Testis (tissue), 2 donors: ENCODE results near the gene SYNDIG1.

Experiments
- POLR2A ChIP-seq: fragments of 450-650 bp; IDR thresholded peaks from one replicate; pipeline ENCODE4 v1.6.1; 2017; ENCODE audit warnings: antibody characterized with exemption, mild to moderate bottlenecking, moderate library complexity
- TF ChIP-seq, protein P1 (sequence below), 3 experiments: fragments of 450-650 bp in 2 of 3; fragments of 200-600 bp in 1 of 3; sonication (generic) in 1 of 3; IDR thresholded peaks; one replicate each; pipeline ENCODE4 v1.5.1; 2016 to 2019; ENCODE audit warnings: antibody characterized with exemption in 3 of 3, mild to moderate bottlenecking in 2 of 3, moderate library complexity in 1 of 3

DNA sequence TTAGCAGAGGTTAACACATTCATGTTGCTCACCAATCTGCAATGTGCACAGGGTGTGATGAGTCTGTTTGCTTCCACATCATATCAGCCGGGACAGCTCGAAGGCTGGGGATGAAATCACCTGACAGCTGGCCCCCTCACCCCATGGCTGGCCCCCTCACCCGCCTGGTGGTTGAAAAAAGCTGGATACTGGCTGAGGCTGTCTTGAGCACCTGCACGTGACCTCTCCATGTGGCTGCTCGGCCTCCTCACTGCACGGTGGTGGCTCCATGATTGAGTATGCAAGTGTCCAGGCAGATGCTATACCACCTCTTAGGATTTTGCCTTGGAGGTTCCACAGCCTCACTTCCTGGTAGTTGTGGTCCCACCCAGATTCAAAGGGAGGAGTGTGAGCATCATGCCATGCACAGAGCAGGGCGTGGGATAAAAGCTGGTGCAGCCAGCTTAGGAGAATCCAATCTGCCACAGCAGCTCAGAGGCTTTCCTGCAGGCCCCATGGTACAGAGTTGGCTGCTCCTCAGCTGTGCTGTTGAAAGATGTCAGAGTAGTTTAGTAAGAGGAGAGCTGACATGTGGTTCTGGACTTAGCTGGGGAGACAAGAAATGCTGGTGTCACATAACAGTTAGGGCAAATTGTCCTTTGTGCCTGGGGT lies 29.6 kb upstream of the SYNDIG1 start:
- TF ChIP-seq, protein P1, sequence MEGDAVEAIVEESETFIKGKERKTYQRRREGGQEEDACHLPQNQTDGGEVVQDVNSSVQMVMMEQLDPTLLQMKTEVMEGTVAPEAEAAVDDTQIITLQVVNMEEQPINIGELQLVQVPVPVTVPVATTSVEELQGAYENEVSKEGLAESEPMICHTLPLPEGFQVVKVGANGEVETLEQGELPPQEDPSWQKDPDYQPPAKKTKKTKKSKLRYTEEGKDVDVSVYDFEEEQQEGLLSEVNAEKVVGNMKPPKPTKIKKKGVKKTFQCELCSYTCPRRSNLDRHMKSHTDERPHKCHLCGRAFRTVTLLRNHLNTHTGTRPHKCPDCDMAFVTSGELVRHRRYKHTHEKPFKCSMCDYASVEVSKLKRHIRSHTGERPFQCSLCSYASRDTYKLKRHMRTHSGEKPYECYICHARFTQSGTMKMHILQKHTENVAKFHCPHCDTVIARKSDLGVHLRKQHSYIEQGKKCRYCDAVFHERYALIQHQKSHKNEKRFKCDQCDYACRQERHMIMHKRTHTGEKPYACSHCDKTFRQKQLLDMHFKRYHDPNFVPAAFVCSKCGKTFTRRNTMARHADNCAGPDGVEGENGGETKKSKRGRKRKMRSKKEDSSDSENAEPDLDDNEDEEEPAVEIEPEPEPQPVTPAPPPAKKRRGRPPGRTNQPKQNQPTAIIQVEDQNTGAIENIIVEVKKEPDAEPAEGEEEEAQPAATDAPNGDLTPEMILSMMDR (IDR thresholded peaks at IDR 0.05): no peak
- no peak for TF ChIP-seq POLR2A
